DND-41 (cell line): ENCODE results near the gene GLT8D1.

ENCODE experiments used
- EZH2 ChIP-seq: IDR thresholded peaks from 3 replicates; pipeline ENCODE4 v1.6.1; 2012; ENCODE audit warnings: borderline replicate concordance, low read depth, mild to moderate bottlenecking, moderate library complexity, low read length, inconsistent platforms; ENCODE audit not compliant: severe bottlenecking
- TF ChIP-seq, protein P1 (sequence below): IDR thresholded peaks from 2 replicates; pipeline ENCODE4 v1.5.1; 2012; ENCODE audit warnings: borderline replicate concordance, low read length, moderate library complexity, mild to moderate bottlenecking; ENCODE audit not compliant: poor library complexity, severe bottlenecking; ENCODE audit errors: extremely low read depth

DNA sequence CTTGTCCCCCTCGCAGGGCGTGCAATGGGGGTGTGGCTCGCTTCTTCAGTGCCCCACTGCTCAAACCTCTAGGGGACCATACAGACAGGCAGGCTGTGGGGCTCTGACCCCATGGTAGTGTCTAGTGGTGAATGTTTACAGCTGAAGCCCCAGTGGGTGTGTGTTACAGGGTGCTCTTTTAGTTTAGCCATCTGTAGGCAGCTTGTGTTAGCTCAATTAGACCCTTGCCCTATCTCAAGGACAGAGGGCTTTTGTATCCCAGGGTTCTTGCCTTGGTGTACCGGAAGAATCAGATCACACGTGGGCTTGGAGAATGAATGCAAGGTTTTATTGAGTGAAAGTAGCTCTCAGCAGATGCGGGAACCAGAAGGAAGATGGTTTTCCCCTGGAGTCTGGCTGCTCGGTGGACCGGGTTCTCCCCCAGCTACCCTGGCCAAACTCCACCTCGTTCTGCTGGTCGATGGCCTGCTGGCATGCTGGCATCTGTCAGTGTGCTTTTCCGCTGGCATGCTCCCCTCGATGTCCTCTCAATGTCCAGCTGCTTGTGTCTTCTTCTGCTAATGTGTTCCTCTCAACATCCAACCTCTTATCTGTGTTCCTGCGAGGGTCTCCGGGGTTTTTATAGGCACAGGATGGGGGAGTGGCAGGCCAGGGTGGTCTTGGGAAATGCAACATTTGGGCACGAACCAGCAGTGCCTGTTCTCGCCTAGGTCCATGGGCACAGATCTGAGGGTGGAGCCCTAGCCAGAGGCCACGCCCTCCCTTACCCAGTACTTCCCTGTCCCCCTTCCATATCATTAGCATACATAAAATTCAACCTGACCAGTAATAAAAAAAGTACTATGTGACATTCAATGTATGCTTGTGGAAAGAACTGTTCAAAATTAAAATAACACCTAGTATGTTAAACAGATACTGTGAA, 7.0 kb upstream of the GLT8D1 start:
- TF ChIP-seq, protein P1, sequence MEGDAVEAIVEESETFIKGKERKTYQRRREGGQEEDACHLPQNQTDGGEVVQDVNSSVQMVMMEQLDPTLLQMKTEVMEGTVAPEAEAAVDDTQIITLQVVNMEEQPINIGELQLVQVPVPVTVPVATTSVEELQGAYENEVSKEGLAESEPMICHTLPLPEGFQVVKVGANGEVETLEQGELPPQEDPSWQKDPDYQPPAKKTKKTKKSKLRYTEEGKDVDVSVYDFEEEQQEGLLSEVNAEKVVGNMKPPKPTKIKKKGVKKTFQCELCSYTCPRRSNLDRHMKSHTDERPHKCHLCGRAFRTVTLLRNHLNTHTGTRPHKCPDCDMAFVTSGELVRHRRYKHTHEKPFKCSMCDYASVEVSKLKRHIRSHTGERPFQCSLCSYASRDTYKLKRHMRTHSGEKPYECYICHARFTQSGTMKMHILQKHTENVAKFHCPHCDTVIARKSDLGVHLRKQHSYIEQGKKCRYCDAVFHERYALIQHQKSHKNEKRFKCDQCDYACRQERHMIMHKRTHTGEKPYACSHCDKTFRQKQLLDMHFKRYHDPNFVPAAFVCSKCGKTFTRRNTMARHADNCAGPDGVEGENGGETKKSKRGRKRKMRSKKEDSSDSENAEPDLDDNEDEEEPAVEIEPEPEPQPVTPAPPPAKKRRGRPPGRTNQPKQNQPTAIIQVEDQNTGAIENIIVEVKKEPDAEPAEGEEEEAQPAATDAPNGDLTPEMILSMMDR, result no peak
- TF ChIP-seq EZH2, result no peak
